ENCODE data around the gene KIAA1217.
"Not testable (repeated sequence)": the region's sequence is repeated elsewhere in the genome, so short reads cannot be mapped to it uniquely, and the experiment has no call there.

The KIAA1217 gene

DNA sequence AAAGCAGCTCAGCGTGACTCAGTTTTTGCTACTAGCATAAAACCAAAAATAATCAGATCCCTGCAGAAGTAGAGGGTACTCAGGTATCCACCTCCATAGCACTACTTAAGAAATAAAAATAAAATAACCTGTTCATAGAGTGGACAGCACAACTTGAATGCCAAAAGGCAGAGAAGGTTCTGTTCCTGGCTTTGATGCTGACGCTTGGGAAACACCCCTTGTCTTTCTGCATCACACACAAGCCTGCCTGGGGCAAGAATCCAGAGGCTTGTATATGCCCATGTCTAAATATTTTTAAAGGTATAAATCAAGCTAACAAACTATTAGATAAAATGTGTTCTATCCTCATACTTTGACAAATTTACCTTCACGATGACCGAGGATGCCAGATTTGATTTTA lies 207.3 kb downstream of the KIAA1217 start:
- DNase-seq: no peak

DNA sequence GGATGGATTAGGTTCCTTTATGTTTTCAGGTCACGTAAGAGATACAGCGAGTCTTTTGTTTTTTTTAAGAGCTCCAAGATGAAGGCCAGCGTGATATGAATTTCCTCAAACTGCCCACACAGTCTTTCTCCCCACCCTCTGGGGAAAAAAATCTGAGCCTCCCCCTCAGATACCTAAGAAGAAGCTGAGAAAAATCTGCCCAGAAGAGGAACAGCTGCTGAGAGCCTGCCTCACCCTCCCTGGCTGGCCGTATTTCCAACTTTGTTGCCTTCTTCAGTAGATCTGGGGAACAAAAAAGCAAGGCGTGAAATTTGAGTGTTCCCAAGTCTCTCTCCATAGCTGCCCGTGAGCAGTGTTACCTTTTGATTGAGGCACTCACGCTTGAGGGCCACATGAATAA lies 208.1 kb downstream of the KIAA1217 start:
- DNase-seq: no peak

DNA sequence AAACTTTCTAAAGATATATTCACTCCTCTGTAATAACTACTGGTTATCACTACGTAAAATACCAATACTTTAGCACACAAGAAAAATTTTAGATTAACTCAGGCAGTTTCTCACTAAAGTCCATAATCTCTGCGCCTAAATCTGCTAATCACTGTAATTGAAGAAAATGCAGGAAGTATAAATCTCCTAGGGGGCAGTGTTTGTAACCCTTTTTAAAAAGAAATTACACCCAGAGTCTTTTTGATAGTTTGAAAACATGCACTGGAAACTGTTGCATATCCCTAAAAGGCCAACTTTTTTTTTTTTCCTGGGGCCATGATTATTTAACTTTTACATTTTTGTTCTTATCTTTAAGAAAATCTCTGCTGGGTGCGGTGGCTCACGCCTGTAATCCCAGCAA lies 209.6 kb downstream of the KIAA1217 start:
- no peak for DNase-seq

DNA sequence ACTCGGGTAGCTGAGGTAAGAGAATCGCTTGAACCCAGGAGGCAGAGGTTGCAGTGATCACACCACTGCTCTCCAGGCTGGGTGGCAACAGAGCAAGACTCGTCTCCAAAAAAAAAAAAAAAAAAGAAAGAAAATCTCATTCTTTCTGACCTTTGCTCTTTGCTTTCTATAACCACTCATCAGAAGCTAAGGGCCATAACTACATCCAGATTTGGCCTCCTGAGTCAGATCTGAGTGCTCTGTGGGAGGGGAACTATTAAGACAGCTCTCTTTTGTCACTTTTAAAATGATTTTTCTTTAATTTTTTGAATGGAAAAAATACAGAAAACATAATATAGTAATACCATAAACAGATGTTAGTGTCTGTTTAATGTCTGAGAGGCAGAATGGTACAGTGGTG lies 210.1 kb downstream of the KIAA1217 start:
- no peak for DNase-seq

DNA sequence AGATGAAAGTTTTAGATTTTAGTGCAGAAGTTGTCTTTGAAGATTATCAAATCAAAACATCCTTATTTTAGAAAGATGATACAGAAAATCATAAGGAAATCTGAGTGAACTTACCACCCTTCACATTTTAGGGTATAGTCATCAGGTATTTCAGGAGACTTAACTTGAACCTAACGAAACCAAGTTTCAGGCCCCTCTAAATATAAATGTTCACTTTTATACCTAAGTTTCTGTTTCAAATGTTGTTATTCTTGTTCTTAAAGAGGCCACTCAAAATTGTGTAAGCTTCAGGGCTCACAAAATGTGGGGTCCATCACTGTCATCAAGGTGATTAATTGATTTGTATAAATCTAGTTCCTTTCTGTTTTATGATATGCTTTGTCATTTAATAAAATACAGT lies 216.2 kb downstream of the KIAA1217 start:
- DNase-seq: no peak

DNA sequence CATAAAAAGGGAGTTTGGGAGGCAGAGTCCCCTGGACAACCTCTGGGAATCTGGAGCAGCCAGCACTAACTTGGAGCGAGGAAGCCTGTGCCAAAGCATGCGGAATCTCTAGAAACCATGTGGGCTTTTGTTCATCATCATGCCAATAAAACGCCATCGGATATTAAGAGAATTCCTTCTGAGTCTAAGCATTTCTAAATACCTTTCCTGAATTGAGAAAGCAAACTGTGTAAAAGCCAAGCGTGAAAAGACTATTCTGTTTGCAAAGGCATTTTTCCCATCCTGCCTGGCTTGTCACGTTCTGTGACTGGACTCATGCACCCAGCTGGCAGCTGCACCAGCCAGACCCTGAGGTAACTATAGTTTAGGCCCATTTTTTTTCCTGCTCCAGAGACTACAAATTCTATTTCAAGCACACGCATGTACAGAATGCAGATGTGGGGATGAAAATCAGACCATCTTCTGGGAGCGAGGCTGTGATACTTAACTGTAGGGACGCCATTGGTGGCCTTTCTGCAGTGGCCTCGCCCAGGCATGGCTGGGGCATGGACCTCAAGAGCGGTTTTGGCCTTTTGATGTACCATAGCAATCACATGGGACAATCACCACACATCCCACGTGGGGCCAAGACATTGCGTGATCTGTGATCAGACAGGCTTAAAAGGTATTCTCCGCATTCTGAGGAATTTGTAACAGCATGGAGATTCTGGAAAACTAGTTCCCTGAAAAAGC lies 218.9 kb downstream of the KIAA1217 start:
- DNase-seq: no peak

DNA sequence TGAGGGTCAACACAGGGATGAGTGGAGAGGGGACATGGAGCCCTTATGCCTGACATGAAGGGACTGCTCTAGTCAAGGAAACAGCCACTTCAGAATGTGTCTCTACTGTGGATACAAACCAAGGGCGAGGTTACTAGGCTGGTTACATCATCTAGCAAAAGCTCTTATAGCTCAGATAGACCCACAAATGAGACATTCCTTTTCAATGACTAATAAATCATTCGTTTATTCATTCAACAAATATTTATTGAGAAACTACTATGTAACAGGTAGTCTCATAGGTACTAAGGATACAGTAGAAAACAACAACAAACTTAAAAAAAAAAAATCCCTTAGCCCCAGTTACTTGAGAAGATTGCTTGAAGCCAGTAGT lies 219.5 kb downstream of the KIAA1217 start:
- no peak for DNase-seq

DNA sequence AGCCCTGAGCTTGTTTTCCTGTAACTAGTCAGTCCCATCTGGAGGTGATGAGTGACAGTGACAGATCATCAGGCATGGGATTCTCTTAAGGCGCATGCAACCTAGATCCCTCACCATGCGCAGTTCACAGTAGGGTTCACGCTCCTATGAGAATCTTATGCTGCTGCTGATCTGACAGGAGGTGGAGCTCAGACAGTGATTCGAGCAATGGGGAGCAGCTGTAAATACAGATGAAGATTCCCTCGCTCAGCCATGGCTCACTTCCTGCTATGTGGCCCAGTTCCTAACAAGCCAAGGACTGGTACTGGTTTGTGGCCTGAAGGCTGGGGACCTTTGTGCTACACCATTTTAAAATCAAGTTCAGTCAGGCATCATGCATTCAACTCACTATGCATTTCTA lies 221.7 kb downstream of the KIAA1217 start:
- no peak for DNase-seq

DNA sequence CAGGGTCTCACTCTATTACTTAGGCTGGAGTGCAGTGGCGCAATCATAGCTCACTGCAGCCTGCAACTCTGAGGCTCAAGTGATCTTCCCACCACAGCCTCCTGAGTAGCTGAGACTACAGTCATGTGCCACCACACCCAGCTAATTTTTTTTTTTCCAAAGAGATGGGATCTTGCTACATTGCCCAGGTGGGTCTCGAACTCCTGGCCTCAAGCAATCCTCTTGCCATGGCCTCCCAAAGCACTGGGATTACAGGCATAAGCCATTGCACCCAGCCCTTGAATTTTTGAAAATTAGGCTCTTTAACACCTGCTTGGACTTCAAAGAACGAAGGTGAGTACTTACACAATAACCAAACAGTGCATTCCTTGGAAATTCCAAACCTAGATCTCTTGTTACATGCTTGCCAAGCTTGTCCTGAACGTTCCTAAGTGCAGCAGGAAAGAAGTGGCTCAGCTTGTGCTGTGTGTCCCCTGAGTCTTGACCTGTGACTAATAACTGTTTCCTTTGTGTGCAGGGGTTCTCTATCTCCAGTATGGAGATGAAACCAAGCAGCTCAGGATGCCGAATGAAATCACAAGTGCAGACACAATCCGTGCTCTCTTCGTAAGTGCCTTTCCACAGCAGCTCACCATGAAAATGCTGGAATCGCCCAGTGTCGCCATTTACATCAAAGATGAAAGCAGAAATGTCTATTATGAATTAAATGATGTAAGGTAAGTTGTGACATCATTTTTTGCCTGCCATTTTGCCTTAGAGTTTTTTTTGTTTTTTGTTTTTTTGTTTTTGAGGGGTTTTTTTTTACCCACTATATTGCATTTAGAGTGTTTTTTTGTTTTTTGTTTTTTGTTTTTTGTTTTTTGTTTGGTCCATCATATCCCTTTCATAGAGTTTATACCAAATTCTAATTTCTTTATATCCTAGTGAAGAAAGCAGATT lies 223.8 kb downstream of the KIAA1217 start:
- no peak for DNase-seq

DNA sequence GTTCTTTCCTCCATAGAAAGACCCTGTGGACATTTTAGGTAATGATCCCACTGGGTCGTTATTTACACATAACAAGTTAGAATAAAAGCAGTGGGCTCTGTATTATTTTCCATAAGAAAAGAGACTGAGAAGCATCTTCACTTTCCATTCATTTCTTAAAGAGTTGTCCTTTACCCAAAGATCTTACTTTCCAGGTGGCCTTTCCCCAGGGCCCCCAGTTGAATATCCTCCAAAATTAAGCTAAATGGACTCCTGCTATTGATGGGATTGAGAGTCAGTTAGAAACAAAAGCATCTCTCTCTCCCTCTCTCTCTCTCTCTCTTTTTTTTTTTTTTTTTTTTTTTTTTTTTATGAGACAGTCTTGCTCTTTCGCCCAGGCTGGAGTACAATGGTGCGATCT lies 224.8 kb downstream of the KIAA1217 start:
- DNase-seq: no peak

DNA sequence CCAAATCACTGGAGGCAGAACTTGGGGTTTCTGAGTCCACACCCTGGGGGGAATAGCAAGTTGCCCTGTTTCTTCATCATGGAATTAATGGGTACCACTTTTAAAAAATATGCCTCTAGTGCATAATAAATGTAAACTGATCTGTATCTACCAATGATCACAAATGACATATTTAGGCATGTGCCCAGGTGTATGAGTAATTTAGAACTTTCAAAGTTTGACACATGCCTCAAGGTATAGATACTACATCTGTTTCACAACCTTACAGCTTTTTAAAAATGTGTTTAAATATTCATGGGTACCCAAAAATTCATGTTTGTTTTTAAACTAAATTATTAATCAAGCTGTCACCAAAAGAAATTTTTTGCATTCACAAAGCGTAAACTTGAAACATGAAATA lies 226.0 kb downstream of the KIAA1217 start:
- DNase-seq: no peak

DNA sequence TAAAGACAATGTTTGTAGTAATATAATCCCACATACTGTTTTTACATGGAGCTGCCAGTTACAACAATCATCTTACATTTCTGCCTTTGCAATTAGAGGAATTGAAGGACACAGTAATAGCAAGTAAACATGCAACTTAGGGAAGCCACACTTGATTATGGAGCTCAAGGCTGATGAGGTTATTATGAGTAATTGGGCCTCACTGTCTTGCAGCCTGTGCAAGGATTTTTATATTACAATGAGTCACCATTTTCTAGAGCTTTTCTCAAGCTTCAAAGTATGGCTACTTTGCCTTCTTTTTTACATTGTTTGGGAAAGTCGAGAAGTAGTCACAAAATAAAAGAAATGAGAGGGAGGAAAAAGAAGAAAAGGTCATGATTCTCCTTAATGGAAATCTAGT lies 226.4 kb downstream of the KIAA1217 start:
- no peak for DNase-seq

DNA sequence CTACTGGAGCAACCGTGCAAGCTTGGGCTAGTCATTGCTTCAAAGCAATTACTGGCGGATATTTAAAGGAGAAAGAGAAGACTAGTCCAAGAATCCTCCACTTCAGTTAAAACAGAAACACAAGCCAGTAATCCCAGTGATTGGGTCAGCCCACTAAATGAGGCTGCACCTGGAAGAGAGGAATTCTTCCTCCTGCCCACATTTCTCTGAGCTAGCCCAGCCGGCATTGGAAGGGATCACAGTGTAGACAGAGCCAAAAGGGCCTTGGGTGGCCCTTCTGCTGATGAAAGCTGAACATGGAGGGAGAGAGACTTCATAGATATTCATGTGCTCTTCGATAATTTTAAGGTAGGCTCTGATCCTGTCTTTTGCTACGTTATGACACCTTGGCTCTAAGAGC lies 228.4 kb downstream of the KIAA1217 start:
- DNase-seq: no peak

DNA sequence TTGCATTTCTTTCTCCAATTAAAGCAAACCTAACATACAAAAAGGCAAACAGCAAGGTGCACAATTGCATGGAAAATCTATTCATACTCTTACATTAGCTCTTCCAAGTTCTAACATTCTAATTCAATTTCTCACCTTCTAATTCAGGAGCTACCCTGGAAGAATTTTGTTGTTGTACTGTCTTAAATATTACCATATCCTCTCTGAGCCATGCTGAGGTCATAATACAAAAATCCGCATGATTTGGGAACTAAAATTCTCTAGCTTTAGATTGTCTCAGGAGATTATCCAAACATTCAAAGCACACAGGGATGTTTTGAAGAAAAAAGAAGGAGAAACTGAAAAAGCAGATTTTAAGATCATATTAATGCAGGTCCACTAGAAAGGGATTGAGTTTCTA lies 229.9 kb downstream of the KIAA1217 start:
- DNase-seq: no peak

DNA sequence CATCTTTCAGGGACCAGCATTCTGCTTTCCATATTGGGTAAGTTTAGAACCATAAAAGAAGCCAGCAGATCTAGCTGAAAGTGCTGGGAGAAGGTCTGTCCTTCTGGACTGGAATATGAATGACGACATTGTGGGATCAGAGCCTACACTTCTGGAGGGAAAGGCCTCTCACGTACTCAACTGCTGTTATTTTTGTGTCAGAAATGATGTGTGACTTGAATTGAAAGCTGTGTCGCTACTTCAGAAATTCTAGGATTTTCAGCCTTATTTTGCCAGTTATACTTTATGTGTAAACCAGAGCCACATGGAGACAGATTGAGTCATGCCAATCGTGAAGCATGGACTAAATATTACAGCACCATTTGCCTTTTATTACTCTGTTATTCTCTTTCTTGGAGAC lies 231.0 kb downstream of the KIAA1217 start:
- no peak for DNase-seq

DNA sequence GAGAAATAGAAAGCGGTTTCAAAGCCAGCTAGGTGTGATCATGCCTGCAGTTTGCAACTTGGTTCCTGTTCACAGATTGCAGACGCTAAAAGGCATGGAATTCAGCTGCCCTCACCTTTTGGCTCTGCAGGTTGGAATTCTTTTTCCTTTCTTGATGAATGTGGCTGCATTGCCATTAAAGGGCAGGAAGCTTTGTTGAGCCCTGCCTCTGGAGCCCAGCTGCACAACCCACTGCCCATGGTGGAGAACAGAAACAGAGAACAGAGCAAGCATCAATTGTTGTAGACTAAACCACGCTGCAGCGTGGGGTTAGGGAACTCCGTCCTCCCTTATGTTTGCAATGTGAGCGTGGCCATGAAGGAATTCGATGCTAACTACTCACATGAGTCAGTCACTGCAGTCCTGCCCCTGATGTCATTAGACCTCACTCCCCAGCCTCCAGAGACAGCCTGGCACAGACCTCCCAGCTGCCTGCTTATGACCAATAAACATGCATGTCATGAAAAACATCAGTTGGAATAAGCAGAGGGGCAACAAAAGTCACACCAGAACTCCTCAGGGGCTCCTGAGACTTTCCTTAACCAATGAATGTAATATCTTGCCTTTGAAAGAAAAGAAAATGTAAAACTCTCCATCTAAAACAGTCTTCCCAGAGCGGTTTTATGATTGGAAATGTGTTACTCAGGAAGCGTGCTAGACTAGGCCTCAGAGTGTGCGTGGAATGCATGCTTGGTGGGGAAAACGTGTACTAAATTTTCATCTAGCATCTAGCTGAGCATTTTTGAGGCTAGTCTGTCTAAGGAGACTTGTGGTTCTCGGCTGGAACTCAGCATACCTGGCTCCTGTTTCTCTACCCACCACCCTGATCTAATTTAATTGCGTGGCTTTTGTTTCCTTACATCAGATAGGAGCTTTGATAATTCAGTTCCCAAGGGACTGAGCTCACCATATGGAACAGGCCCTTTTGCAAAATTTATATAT lies 232.2 kb downstream of the KIAA1217 start:
- DNase-seq: no peak

DNA sequence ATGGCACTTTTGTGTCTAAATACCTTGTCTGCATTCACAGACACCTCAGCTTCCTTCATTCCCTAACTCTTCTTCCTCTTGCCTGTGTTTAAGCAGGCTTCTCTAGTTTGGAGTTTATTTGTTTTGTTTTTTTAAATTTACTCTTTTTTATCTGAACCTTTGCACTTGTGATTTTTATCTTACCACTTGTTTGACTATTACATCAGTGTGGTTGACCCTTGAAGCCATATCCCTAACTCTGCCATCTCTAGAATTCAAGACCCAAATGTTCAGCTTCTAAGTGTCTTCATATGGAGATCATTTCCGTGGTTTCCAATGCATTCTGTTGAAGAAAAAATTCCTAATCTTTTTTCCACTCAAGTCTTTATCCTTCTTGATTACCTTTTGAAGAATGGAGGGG lies 233.3 kb downstream of the KIAA1217 start:
- no peak for DNase-seq

DNA sequence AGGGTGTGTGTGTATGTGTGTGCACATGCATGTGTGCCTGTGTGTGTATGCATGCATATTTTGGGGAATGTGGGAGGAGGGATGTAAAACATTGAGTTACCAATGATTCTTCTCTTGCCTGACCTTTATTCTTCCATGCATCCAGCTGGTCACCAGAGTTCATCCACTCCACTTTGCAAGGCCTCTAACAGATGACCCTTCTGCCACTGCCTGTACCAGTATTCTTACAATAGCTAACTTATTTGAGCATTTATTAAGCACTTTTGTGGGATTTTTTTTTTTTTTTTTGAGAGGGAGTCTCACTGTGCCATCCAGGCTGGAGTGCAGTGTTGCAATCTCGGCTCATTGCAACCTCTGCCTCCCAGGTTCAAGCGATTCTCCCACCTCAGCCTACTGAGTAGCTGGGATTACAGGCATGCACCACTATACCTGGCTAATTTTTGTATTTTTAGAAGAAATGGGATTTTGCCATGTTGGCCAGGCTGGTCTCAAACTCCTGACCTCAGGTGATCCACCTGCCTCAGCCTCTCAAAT lies 233.8 kb downstream of the KIAA1217 start:
- DNase-seq: not testable (repeated sequence)

DNA sequence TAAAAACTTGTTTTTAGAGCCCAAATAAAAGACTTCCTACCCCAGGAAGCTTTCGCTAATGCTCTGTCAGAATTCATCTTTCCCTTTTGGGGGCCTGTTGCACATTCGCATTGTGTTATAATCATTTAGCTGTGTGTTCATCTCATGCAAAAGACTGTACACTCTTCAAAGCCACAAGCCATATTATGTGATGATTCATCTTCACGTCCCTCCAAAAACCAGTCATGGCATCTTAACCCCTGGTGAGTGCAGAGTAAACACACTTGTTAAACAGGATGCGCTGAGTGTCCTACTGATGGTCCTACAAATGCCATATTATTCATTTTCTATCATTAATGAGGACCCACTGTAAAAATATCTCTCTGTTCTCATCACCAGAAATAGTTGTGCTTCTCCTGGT lies 235.4 kb downstream of the KIAA1217 start:
- no peak for DNase-seq

DNA sequence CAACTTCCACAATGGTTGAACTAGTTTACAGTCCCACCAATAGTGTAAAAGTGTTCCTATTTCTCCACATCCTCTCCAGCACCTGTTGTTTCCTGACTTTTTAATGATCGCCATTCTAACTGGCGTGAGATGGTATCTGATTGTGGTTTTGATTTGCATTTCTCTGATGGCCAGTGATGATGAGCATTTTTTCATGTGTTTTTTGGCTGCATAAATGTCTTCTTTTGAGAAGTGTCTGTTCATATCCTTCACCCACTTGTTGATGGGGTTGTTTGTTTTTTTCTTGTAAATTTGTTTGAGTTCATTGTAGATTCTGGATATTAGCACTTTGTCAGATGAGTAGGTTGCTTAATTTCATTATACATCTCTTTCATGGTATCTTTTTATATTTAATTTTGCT lies 237.0 kb downstream of the KIAA1217 start:
- DNase-seq: not testable (repeated sequence)

DNA sequence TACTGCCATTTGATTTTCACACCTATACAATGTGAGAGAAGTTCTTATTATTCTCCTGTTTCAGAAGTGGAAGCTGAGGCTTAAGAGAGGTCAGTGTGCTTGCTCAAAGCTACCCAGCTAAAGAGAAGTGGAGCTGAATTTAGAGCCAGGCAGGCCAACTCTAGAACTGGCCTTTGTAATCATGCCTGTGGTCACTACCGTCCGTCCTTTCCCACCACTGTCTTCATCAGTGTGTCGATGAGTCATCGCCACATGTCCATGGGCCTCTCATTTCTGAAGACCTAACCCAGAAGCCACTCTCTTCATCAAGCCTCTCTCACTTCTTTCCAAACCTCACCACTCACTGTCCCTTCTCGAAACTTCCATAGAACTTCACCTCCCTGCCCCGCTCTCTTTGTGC lies 237.8 kb downstream of the KIAA1217 start:
- DNase-seq: no peak

DNA sequence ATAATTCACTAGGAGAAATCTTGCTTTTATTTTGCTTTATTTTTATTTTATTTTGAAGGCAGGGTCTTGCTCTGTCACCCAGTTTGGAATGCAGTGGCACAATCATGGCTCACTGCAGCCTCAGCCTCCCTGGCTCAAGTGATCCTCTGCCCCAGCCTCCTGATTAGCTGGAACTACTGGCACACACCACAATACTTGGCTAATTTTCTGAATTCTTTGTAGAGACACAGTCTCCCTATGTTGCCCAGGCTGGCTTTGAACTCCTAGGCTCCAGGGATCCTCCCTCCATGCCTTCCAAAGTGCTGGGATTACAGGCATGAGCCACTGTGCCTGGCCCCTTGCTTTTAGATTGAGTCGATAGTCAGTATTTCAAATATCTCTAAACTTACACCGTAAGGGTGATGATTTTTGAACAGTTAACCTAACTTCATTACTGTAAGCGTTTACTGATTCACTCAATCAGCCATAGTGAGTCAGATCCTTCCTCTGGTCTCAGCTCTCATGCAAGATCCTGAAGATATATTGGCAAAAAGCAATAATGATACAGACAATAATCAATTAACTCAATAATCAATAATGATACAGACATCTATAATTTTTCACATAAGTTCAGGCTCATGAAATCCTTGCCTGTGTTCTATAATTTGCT lies 239.5 kb downstream of the KIAA1217 start:
- no peak for DNase-seq

All from activated CD4-positive, alpha-beta T cell treated with anti-CD3 and anti-CD28 coated beads for 48 hours (primary cell).